HEK293T (cell line): ENCODE data around the gene PCF11.

Experiments
- FOXM1 ChIP-seq: fragments of 450-650 bp; IDR thresholded peaks from 2 replicates; pipeline ENCODE4 v1.6.1; 2017; ENCODE audit warnings: mild to moderate bottlenecking, borderline replicate concordance
- SUZ12 ChIP-seq: fragments of 450-650 bp; IDR thresholded peaks from 2 replicates; pipeline ENCODE4 v1.6.1; 2016; ENCODE audit warnings: mild to moderate bottlenecking
- ZNF384 ChIP-seq: fragments of 450-650 bp; IDR thresholded peaks from 2 replicates; pipeline ENCODE4 v1.6.1; 2016

DNA sequence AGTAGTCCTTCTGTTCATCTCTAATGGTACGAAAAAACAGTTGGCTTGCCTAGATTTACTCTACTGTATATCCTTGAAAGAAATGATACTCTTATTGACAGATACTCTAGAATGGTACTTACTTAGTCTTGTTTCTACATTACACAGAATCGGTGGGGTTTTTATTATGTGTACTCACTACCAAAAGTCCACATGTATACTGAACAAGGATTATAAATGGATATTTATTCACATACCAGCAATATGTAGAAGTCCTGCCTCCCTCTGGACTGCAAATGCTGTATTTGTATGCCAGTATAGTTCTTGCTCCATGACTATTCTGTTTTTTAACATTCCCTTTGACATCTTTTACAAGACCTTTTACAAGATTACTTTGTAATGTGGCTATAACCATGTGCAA, 13.9 kb downstream of the PCF11 start:
- TF ChIP-seq ZNF384 (no peak), FOXM1 (no peak), SUZ12 (no peak)
